Measurements from ENCODE around the gene PDIA4. TPM values are rescaled to one million over a fixed set of nuclear protein-coding genes. Genes with fewer than 3 reads are reported as not detected.
"Not testable (repeated sequence)": the region's sequence is repeated elsewhere in the genome, so short reads cannot be mapped to it uniquely, and the experiment has no call there.

PDIA4 gene
- total RNA-seq (2014; rRNA removed; shearing (Covaris generic)), result 228 and 275 TPM in 2 replicates

- DNase-seq (ENCODE audit: low spot score), result peak; percentile 97
Measured at GRCh38 chr7:149028346-149029109, at the start of gene PDIA4. Gene PDIA4, minus strand, starts transcription at chr7:149028505. Its CDS starts 97 bp downstream, at chr7:149028408.

GRCh38 chr7:149077594-149077993 is 49.3 kb upstream of the PDIA4 start:
- DNase-seq (ENCODE audit: low spot score), result no peak

GRCh38 chr7:149075286-149075685 is 47.0 kb upstream of the PDIA4 start:
- no peak for DNase-seq (ENCODE audit: low spot score)

GRCh38 chr7:149074116-149074885 is 46.0 kb upstream of the PDIA4 start:
- no peak for DNase-seq (ENCODE audit: low spot score)

- no peak for DNase-seq (ENCODE audit: low spot score)
Measured at GRCh38 chr7:149072438-149072775, 44.1 kb upstream of the PDIA4 start.

- no peak for DNase-seq (ENCODE audit: low spot score)
Measured at GRCh38 chr7:149071641-149072437, 43.5 kb upstream of the PDIA4 start.

GRCh38 chr7:149071182-149071635 is 42.9 kb upstream of the PDIA4 start:
- DNase-seq (ENCODE audit: low spot score), result no peak

- DNase-seq (ENCODE audit: low spot score), result no peak
Measured at GRCh38 chr7:149070372-149071125, 42.2 kb upstream of the PDIA4 start.

GRCh38 chr7:149067869-149068268 is 39.6 kb upstream of the PDIA4 start:
- no peak for DNase-seq (ENCODE audit: low spot score)

- DNase-seq (ENCODE audit: low spot score), result no peak
Measured at GRCh38 chr7:149063476-149063875, 35.2 kb upstream of the PDIA4 start.

- DNase-seq (ENCODE audit: low spot score), result not testable (repeated sequence)
Measured at GRCh38 chr7:149062217-149062899, 34.1 kb upstream of the PDIA4 start.

GRCh38 chr7:149060156-149060555 is 31.9 kb upstream of the PDIA4 start:
- peak; percentile 6 for DNase-seq (ENCODE audit: low spot score)

- no peak for DNase-seq (ENCODE audit: low spot score)
Measured at GRCh38 chr7:149053885-149054284, 25.6 kb upstream of the PDIA4 start.

- DNase-seq (ENCODE audit: low spot score), result no peak
Measured at GRCh38 chr7:149053384-149053783, 25.1 kb upstream of the PDIA4 start.

GRCh38 chr7:149050941-149051340 is 22.6 kb upstream of the PDIA4 start:
- DNase-seq (ENCODE audit: low spot score), result no peak

GRCh38 chr7:149048805-149049204 is 20.5 kb upstream of the PDIA4 start:
- no peak for DNase-seq (ENCODE audit: low spot score)

- DNase-seq (ENCODE audit: low spot score), result no peak
Measured at GRCh38 chr7:149046416-149046815, 18.1 kb upstream of the PDIA4 start.

- DNase-seq (ENCODE audit: low spot score), result no peak
Measured at GRCh38 chr7:149043936-149044335, 15.6 kb upstream of the PDIA4 start.

GRCh38 chr7:149041350-149041749 is 13.0 kb upstream of the PDIA4 start:
- no peak for DNase-seq (ENCODE audit: low spot score)

GRCh38 chr7:149038641-149039040 is 10.3 kb upstream of the PDIA4 start:
- DNase-seq (ENCODE audit: low spot score), result not testable (repeated sequence)

- no peak for DNase-seq (ENCODE audit: low spot score)
Measured at GRCh38 chr7:149036676-149037075, 8.4 kb upstream of the PDIA4 start.
